HG03571 (cell line): ENCODE results near the gene SCAPER.
"Not testable (repeated sequence)": the region's sequence is repeated elsewhere in the genome, so short reads cannot be mapped to it uniquely, and the experiment has no call there.

Experiments
- ATAC-seq: cut with Tn5 transposase; IDR thresholded peaks from one replicate; pipeline ENCODE4 v1.9.1; 2021; ENCODE audit not compliant: unreplicated experiment

Gene SCAPER

DNA sequence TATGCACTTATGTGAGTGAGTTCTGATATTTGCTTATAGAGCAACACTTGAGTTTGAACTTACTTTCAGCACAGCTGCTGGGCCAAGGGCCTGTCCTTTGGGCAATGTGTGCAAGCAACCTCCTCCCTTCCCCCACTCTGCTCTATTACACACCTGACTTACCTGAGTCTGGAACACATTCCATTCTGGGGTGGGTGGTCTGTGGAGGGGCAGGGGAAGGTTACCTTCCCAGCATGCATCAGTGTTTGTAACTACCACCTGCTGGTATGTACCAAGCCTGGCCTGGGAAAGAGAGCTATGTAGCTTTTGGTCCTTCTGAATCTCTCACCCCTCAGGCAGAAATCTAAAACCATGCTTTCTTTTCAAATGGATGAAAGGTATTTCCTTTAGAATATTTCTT lies 465.6 kb downstream of the SCAPER start:
- no peak for ATAC-seq

DNA sequence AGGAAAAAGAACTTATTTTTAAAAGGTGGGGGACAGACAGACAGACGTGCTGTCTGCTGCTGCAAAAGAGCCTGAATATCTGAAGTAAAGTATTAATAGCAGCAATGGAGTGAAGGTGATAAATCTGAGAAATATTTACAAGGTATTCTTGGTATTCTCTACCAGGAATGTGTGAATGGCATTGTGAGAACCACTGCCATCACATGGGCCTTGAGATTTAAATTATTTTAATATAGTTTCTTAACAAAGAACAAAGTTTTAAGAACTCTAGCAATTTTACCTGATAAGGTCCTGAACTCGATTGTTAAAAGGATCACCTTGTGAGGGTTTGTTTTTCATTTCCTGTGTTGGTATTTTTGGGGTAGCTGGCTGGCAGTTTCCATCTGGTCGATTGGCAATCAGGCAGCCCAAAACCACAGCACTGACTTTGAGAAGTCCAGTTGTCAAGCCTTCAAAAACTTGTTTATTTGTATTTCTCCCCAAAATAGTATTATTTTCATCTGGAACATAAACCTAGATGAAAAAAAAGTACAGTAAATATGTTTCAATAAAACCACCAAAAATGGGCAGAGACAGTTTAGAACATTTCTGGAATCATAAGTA lies 471.2 kb downstream of the SCAPER start:
- no peak for ATAC-seq

DNA sequence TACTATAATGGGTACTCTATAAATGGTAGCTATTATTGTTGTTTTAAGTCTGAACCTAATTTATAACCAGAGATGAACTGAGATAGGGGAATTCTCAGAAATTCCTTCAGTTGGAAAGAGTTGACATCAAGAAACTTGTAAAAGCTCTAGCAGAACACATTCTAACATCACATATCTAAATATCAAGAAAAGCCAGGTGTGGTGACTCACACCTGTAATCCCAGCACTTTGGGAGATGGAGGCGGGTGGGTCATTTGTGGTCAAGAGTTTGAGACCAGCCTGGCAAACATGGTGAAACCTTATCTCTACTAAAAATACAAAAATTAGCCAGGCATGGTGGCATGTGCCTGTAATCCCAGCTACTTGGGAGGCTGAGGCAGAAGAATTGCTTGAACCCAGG lies 472.1 kb downstream of the SCAPER start:
- ATAC-seq, result not testable (repeated sequence)

DNA sequence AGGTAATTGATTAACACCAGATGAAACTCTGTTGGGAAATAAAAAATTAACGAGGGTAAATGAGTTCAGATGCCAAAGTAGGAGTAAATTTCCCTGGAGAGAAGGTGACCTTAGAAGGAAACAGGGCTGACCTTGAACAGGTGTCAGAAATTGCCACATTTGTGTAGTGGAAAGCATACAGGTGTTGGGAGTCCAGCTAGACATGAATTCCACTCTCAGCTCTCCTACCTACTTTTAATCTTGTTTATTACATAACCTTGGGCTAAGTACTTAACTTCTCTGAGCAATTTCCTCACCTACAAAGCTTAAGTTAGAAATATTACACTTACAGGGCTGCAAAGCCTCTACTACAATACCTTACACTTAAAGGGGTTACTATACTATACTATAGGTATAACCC lies 472.5 kb downstream of the SCAPER start:
- ATAC-seq, result no peak

DNA sequence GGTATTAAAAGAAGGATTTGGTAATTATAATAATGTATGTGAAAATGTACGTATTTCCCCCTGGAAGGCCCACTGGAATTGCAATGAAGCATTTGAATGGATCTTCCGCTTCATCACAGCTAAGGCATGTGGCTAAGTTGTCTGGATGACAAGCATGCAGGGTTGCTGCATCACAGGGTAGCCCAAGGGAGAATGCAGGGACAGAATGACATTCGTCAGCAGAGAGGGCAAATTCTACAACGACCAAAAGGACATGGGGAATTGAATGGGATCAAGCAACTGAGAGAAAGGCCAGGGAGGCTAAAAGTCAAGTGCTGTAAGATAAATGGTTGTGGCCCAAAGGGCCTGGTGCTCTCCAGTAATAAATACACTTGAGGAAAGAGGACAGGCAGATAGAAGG lies 473.2 kb downstream of the SCAPER start:
- ATAC-seq, result no peak

DNA sequence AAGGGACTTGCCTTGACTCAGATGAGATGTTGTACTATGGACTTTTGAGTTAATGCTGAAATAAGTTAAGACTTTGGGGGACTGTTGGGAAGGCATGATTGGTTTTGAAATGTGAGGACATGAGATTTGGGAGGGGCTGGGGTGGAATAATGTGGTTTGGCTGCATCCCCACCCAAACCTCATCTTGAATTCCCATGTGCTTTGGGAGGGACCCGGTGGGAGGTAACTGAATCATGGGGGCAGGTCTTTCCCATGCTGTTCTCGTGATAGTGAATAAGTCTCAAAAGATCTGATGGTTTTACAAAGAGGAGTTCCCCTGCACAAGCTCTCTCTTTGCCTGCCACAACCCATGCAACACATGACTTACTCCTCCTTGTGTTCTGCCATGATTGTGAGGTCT lies 474.4 kb downstream of the SCAPER start:
- not testable (repeated sequence) for ATAC-seq

DNA sequence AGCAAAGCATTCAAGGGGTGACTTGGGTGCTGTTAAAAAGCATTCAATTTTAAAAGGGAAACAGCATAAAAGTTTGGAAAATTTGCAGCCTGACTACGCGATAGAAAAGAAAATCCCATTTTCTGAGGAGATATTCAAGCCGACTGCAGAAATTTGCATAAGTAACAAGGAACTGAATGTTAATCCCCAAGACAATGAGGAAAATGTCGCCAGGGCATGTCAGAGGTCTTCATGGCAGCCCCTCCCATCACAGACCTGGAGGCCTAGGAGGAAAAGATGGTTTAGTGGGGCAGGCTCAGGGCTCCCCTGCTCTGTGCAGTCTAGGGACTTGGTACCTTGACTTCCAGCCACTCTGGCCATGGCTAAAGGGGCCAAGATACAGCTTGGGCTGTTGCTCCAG lies 475.5 kb downstream of the SCAPER start:
- no peak for ATAC-seq

DNA sequence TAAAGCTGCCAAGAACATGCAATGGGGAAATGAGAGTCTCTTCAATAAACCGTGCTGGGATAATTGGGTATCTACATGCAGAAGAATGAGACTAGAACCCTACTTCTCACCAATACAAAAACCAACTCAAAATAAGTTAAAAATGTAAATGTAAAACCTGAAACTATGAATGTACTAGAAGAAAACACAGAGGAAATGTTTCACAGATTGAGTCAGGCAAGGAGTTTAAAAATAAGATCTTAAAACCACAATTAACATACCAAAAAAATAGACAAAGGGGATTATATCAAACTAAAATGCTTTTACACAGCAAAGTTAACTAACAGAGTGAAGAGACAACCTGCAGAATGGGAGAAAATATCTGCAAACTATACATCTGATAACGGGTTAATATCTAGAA lies 478.2 kb downstream of the SCAPER start:
- no peak for ATAC-seq

DNA sequence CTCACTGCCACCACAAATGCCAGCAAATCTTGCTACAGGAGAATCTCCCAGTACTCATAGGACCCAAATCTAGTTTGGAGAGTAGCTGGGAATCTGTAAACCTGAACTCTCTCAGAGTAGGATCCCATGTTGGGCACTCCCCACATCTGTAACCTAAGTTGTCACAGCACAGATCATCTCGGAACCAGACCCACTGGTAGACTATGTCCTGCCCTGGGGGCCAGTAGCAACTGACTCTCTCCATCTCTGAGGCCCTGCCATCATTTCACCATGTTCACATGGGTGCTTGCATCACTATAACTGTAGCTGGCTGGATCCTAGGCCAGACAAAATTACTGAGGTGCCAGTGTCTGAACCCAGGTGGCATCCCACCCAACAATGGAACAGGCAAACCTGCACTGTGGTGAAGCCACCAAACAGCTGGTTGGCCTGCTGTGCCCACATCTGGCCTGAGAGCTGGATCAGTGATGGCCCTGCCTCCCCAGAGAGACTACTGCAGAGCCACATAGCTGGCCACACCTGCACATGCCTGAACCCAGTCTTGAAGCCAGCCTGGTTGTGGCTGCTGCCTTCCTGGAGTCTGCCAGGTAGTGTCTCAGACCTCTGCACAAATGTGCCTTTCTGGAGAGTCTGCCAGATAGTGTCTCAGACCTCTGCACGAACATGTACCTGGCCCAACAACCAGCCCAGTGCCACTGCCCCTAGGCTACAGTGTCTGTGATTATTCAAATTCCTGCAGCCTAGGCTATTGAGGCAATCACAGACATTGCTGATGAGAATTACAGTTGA lies 486.6 kb downstream of the SCAPER start:
- no peak for ATAC-seq

DNA sequence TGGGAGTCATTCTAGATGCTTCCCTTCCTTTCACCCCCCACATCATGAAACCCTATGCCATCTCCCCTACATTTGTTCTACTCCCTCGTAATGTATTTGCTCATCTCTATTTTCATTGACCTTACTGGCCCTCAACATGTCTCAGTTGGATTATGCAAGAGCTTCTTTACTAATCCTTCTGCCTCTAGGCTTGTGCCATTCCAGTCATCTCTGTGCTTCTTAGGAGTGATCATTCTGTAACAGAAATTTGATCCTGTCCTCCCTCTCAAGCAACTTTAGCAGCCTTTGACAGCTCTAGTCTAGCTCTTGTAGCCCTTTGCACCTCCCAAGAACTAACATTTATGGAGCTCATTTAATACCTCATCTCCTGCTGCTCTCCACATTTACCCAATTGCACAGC lies 503.9 kb downstream of the SCAPER start:
- ATAC-seq, result no peak

DNA sequence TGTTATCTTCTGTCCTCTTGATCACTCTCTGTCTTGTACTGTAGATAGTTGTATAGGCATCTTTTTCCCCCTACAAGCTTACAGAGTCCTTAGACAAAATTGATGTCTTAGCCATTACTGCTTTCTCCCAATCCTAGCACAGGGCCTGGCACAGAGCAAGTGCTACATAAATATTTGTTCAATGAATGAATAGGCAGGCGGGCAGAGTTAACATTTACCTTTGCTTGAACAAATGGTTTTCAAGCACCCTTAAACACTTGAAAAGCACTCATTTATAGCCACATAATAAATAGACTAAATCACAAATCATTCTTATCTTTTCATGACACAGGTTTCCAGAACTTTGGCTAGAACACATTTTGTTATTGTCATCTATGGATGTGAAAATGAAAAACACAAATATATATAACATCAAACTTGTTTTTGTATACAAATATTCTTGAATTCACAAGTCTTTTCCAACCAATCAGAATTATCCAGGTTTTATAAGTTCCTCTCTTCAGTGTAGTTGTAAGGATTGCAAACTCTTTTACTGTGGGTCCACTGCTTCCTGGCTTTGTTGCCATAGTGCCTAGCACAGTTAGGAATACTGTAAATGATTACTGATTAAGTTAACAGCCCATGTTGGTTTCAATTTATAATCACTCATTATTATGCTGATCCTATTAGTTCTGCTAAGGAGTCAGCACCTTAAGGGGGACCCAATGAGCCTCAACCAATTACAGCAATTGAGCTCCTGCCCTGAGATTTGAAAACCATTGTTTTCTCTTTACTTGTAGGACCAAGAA lies 506.6 kb downstream of the SCAPER start:
- ATAC-seq, result no peak

DNA sequence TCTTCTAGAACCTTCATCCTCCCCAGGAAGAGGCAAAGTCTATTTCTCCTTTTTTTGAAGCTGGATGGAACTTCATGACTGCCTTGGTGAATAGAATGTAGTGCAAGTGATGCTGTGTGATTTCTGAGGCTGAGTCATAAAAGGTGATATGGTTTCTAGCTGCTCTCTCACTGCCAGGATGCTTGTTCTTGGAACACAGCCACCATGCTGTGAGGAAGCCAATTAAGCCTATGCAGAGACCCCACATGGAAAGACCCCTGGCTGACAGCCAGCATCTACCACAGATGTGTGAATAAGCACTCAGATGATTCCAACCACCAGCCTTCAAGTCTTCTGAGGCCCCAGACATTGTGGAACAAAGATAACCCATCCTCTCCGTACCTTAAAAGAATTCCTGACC lies 511.5 kb downstream of the SCAPER start:
- no peak for ATAC-seq

DNA sequence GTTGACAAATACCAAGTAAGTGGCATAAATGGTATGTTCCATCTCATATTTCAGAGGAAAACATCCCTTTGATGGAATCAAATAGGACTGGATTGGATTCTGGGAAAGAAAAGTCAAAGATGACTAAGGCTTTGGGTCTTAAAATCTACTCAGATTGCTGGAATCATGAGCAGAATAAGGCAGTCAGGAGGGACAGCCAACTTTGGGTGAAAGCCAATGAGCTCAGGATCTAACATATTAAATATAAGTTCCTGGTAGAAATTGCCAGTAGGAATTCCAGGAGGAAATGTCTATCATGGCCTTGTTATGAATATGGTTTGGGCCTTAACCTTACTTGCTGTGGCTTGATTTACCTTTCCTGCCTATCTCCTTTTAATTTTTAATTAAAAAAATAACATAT lies 513.3 kb downstream of the SCAPER start:
- no peak for ATAC-seq

DNA sequence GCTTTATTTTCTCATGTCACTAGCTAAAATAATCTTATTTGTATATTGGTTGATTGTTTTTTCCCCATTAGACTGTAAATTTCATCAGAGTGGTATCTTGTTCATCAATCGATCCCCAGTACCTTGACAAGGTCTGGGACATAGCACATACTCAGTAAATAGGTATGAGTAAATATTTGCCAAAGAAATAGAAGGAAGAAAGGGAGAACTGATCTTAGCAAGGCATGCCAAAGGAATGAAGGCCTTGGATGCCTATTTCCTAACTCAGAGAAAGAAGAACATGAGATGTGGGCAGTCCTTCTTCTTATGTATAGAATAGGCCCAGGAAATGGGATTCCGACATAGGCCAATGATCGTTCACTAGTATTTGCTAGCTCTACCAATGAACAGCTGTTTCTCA lies 513.8 kb downstream of the SCAPER start:
- ATAC-seq, result no peak

DNA sequence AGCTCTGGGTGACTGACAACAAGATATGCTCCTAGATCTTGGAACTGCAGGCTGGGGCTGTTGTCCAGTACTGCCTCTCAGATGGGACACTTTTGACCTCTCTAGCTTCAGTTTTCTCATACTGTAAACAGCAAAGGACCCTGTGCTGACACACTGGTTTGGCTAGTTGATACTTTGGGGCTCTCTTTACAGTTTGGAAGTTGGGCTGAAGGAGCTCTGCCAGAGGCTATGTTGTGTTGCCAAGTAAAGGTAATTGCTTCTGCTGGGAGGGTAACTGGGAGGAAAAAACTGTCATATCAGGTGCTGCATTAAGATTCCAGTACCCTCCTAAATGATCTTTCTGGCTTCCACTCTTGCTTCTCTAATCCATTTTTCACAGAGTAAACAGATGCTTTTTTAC lies 514.6 kb downstream of the SCAPER start:
- ATAC-seq, result no peak

DNA sequence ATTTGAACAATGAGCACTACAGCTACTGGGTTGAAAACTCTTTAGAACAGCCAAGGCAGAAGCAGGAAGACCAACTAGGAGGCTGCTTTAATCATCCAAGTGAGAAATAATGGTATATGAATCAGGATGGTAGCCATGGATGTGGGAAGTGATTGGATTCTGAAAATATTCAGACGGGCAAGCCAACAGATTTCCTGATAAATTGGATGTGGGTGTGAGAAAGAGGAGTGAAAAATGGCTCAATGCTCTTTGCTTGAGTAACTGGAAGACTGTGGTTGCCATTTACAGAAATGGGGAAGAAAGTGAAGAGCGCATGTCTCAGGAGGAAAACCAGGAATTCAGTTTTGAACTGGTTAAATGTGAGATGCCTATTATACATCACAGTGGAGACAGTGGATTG lies 518.2 kb downstream of the SCAPER start:
- ATAC-seq, result no peak

DNA sequence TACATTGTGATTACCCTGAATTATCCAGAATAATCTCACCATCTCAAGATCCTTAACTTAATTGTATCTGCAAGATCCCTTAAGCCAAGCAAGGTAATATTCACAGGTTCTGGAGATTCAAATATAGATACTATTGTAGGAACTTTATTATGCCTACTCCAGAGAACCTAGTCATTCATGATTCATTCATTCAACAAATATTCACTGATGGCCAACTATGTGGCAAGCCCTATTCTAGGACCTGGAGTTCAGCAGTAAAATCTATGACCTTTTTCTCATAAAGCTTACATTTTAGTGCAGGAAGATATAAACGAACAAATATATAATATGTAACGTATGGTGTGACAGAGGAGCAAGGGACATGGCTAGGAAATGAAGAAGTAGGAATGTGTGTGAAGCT lies 519.0 kb downstream of the SCAPER start:
- ATAC-seq, result no peak

DNA sequence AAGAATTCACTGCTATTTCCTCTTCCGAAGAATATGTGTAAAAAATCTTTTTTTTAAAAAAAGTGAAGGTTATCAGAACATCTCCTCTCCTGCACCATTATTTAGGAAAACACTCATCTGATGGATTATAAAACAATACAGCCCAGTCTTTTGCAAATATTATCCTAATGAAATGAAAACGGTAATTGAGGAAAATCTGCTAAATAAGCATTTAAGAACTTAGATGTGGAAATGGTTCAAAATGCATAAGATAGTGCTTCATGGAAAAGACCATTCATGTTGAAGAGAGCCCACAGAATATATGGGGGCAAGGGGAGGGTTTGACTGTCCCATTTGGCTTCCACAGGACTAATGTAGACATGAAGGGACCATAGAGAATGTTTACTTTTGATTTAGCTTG lies 520.7 kb downstream of the SCAPER start:
- ATAC-seq, result no peak

DNA sequence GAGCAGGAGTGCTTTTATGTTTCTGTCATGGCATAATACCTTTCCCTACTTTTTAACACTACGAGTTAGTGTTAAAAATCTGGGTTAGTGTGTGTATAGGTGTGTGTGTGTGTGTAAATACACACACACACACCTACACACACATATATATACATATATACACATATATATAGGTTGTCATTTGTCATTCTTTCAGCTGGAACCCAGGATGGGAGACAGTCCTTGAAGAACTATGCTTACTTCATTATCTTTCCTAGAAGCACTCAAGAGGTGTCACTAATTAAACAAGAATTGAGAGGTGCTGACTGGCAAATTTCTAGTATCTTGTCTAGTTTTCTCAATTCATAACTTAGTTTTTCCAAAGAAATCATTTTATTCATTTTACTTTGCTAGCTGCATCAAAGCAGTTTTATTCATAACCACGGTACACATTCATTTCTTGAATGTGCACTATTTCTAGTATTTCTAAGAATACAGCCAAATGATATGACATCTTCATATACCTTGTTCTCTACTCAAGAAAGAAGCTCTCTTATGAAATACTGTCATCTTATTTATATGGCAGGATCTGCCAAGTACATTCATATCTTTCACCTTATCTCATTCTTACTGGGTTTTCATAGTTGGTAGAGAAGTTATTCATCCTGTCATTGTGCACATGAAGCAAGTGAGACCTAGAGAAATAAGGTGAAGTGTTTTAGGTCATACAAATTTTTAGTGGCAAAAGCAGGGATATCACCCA lies 522.0 kb downstream of the SCAPER start:
- ATAC-seq, result no peak

DNA sequence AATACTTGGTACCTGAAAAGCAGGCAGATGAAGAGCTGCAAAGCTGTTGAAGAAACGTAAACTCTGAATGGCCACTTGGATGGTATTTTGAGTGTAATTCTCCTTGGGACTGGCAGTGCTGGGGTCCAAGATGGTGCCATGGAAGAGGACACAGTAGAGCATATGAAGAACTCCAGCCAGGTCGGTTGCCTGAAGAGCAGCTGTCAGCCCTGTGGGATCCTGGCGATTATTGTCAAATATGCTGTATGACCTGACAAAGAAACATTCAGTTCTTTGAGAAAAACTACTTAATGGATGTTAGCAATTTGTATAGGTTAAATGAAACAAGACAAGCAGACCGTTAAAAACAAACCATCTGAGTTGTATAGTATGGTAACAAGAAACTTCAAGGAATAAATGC lies 523.8 kb downstream of the SCAPER start:
- ATAC-seq, result no peak

DNA sequence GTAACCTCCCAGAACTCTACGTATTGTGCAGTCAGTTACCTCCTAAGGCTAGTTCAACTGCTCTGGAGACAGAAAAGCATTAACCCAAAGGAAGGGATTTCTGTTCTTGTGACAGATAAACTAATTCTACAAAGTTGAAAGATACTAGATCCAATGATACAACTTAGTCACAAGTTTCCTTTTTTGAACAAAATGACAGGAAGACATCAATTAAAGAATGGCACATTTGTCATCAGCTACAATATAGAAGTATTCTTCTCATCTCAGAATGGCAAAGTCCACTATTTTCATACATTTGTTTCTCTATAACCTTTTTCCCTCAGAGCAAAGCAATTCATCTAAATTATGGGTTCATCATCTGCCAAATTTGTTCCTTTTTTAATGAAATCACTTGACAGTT lies 524.9 kb downstream of the SCAPER start:
- ATAC-seq, result no peak
